ENCODE results near the gene GFPT2.

The GFPT2 gene

DNA sequence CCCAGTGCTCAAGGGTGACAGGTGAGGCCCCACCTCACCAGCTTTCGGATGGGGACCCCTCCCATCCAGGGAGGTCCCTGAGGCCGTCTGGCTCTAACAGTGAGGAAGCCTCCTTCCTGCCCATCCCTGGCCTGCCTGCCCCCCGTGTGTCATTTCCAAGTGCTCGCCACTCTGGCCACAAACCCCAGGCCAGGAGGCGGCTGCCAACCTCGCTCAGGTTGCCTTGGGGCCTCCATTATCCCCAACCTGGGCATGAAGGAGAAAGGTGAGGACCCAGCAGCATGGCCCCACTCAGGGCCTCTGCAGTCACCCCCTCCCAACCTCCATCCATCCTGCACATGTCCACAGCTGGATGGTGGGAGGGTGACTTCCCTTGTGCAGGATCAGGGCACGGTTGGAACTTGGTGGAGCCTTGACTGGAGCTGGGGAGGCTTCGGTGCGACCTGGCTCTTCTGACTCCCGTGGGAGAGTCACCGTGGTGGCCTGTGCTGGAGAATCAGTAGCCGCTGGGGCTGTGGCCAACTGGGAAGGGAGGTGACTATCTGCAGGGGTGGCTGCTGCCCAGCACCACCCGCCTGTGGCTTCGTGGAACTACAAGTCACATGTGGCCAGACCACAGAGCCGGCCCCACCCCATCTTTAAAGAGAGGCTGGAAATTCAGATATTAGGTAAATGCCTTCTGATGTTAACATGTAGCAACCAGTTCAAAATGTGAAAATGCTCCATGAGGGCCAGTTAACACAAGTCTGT lies 37.5 kb upstream of the GFPT2 start:
- no peak overlapping the region for H3K27ac ChIP-seq (ENCODE audit: insufficient read depth, low read length, poor library complexity, severe bottlenecking)
- DNase-seq: no peak
- H3K9me3 ChIP-seq (ENCODE audit: control insufficient read depth, low read length): no peaks in the 10 kb centered on the region
- H3K4me1 ChIP-seq (ENCODE audit: control insufficient read depth, insufficient read depth, low read length, poor library complexity, severe bottlenecking): no peaks in the 10 kb centered on the region
- H3K27me3 ChIP-seq (replicated peaks; ENCODE audit: control insufficient read depth, insufficient read depth, low read length, poor library complexity, severe bottlenecking): no peaks in the 10 kb centered on the region
- H3K4me3 ChIP-seq (ENCODE audit: insufficient read depth, low read depth, low read length, poor library complexity, severe bottlenecking): no peak overlapping the region
- no peaks in the 10 kb centered on the region for H3K36me3 ChIP-seq (ENCODE audit: control insufficient read depth, insufficient read depth, low read length)

DNA sequence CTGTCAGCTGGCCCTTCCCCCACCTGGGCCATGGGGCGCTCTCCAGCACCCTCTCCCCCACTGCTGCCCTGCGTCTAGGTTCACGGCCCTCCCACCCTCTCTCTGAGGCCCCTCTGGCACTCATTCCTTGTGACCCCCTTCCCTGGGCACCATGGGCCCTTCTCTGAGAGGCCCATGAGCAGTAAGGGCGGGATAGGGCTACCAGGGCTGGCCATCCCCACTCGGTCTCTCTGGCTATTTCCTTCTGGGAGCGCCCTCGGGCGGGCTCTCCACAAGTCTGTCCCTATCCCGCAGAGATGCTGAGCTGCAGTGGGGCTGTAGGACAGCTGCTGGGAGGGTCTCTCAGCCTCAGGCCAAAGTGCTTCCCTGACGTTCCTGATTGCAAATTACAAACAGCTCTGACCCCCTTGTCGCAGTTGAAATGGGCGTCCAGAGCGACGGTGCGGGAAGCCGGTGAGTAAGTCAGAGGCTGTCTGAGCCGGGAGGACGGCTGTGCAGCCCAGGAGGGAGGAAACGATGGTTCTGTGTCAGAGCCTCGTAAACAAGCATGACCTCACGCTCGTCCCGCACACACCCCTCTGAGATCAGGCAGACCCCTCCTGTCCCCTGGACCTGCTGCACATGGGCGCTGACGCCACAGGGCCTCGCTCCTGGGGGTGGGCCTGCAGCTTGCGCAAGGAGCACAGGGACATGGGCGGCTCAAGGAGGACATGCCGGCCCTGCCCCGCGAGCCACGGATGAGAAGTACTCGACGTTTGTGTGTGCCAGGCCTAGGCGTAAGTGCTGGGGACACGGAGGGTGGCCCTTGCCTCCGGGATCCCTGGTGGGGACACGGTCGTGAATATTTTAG lies 36.3 kb upstream of the GFPT2 start:
- Histone ChIP-seq H3K4me3 (ENCODE audit: insufficient read depth, low read depth, low read length, poor library complexity, severe bottlenecking) (no peak overlapping the region), H3K27me3 (replicated peaks; ENCODE audit: control insufficient read depth, insufficient read depth, low read length, poor library complexity, severe bottlenecking) (no peaks in the 10 kb centered on the region), H3K27ac (ENCODE audit: insufficient read depth, low read length, poor library complexity, severe bottlenecking) (no peak overlapping the region), H3K36me3 (ENCODE audit: control insufficient read depth, insufficient read depth, low read length) (no peaks in the 10 kb centered on the region), H3K9me3 (ENCODE audit: control insufficient read depth, low read length) (no peaks in the 10 kb centered on the region), H3K4me1 (ENCODE audit: control insufficient read depth, insufficient read depth, low read length, poor library complexity, severe bottlenecking) (no peaks in the 10 kb centered on the region)
- no peak for DNase-seq

DNA sequence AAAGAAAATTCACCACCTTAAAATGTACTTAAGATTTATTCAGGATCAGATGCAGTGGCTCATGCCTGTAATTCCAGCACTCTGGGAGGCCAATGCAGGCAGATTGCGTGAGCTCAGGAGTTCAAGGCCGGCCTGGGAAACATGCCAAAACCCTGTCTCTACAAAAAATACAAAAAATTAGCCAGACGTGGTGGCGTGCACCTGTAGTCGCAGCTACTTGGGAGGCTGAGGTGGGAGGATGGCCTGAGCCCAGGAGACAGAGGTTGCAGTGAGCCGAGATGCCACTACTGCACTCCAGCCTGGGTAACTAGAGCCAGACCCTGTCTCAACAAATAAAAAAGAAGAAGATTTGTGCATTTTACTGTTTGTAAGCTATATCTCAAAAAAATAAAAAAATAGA lies 34.7 kb upstream of the GFPT2 start:
- Histone ChIP-seq H3K4me3 (ENCODE audit: insufficient read depth, low read depth, low read length, poor library complexity, severe bottlenecking) (no peak overlapping the region), H3K4me1 (ENCODE audit: control insufficient read depth, insufficient read depth, low read length, poor library complexity, severe bottlenecking) (no peaks in the 10 kb centered on the region), H3K27me3 (replicated peaks; ENCODE audit: control insufficient read depth, insufficient read depth, low read length, poor library complexity, severe bottlenecking) (no peaks in the 10 kb centered on the region), H3K36me3 (ENCODE audit: control insufficient read depth, insufficient read depth, low read length) (no peaks in the 10 kb centered on the region), H3K27ac (ENCODE audit: insufficient read depth, low read length, poor library complexity, severe bottlenecking) (no peak overlapping the region), H3K9me3 (ENCODE audit: control insufficient read depth, low read length) (no peaks in the 10 kb centered on the region)
- no peak for DNase-seq

DNA sequence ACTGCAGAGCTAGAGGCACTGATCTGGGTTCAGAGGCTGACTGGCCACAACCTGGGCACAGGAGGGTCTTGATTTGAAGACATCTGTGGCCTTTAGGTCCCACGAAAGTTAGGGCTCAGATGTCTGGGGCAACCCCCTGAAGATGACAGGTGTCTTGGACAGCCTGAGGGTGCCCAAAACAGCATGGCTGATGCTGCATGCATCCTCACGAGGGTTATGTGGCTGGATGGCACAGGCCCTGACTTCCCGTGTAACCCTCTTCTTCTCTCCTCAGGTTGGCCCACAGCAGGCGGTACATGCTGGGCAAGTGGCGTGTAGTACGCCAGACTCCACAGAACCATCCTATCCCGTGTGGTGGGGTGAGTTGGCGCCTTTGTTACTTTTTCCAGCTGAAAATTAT lies 29.8 kb upstream of the GFPT2 start:
- H3K27me3 ChIP-seq (replicated peaks; ENCODE audit: control insufficient read depth, insufficient read depth, low read length, poor library complexity, severe bottlenecking): no peaks in the 10 kb centered on the region
- H3K9me3 ChIP-seq (ENCODE audit: control insufficient read depth, low read length): no peaks in the 10 kb centered on the region
- H3K36me3 ChIP-seq (ENCODE audit: control insufficient read depth, insufficient read depth, low read length): no peaks in the 10 kb centered on the region
- no peak overlapping the region for H3K27ac ChIP-seq (ENCODE audit: insufficient read depth, low read length, poor library complexity, severe bottlenecking)
- no peaks in the 10 kb centered on the region for H3K4me1 ChIP-seq (ENCODE audit: control insufficient read depth, insufficient read depth, low read length, poor library complexity, severe bottlenecking)
- DNase-seq: no peak
- H3K4me3 ChIP-seq (ENCODE audit: insufficient read depth, low read depth, low read length, poor library complexity, severe bottlenecking): no peak overlapping the region

DNA sequence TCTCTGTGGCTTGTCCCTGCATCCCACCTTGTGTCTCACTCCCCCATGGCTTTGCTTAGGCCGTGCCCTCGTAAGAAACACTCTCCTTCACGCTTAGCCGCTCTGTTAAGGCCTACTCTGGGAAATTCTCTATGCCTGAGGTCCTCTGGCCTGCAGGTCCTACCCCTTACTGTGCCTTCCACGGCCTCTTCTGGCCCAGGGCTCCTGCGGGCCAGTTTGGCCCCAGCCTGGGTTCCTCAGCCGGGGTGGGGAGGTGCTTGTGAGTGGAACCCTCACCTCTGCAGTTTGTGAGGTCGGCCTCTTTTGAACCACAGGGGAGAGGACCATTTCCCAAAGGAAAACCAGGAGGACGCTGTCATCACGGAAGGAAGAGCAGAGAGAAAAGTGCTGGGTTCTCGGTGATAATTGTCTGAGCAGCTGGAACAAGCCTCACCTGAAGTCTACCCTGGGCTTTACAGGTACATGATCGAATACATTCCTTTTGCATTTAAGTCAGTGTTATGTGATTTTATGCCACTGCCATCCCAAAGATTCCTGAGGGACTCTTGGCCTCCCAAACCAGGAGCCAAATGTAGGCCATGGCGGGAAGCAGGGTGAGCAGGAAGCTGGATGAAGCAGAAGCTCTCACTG lies 28.8 kb upstream of the GFPT2 start:
- no peak for DNase-seq
- no peaks in the 10 kb centered on the region for H3K9me3 ChIP-seq (ENCODE audit: control insufficient read depth, low read length)
- H3K36me3 ChIP-seq (ENCODE audit: control insufficient read depth, insufficient read depth, low read length): no peaks in the 10 kb centered on the region
- no peak overlapping the region for H3K27ac ChIP-seq (ENCODE audit: insufficient read depth, low read length, poor library complexity, severe bottlenecking)
- no peak overlapping the region for H3K4me3 ChIP-seq (ENCODE audit: insufficient read depth, low read depth, low read length, poor library complexity, severe bottlenecking)
- no peaks in the 10 kb centered on the region for H3K27me3 ChIP-seq (replicated peaks; ENCODE audit: control insufficient read depth, insufficient read depth, low read length, poor library complexity, severe bottlenecking)
- H3K4me1 ChIP-seq (ENCODE audit: control insufficient read depth, insufficient read depth, low read length, poor library complexity, severe bottlenecking): no peaks in the 10 kb centered on the region

DNA sequence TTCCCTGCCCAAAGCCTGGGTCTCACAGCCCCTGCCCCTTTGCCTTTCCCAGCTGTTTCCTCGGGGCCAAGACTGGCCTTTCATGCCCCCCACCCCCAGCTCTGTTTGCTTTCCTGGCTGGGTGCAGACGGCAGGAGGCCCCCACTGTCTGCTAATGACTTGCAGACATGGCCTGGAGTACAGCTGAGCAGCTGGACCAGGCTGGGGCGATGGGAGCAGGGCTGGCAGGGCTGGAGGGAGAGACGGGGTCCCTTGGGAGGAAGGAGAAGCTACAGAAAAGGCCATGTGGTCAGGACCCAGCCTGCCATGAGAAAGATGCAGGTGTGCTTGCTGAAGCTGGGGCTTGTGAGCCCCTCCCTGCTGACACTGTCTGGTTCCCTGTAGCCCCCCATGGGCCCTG lies 28.3 kb upstream of the GFPT2 start:
- no peaks in the 10 kb centered on the region for H3K27me3 ChIP-seq (replicated peaks; ENCODE audit: control insufficient read depth, insufficient read depth, low read length, poor library complexity, severe bottlenecking)
- no peaks in the 10 kb centered on the region for H3K4me1 ChIP-seq (ENCODE audit: control insufficient read depth, insufficient read depth, low read length, poor library complexity, severe bottlenecking)
- H3K9me3 ChIP-seq (ENCODE audit: control insufficient read depth, low read length): no peaks in the 10 kb centered on the region
- no peak for DNase-seq
- no peak overlapping the region for H3K4me3 ChIP-seq (ENCODE audit: insufficient read depth, low read depth, low read length, poor library complexity, severe bottlenecking)
- H3K36me3 ChIP-seq (ENCODE audit: control insufficient read depth, insufficient read depth, low read length): no peaks in the 10 kb centered on the region
- no peak overlapping the region for H3K27ac ChIP-seq (ENCODE audit: insufficient read depth, low read length, poor library complexity, severe bottlenecking)

DNA sequence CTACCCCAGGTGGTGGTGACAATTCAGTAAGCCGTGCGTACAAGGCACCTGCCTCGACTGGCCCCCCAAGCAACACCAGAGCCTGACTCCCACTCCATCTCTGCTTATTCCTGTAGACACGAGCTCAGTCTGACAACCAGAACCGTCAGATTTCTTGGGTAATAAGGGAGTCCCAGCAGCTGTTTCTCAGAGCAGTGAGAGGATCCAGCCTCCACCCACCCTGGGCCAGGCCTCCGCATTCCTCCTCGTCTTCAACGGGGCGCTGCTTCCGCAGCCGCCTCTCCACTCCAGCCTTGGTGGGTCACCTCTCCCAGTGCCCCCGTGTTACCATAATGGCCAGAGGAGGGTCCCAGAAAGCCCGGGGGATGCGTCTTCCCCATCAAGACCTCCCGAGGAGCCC lies 27.7 kb upstream of the GFPT2 start:
- no peak overlapping the region for H3K27ac ChIP-seq (ENCODE audit: insufficient read depth, low read length, poor library complexity, severe bottlenecking)
- H3K27me3 ChIP-seq (replicated peaks; ENCODE audit: control insufficient read depth, insufficient read depth, low read length, poor library complexity, severe bottlenecking): no peaks in the 10 kb centered on the region
- no peak overlapping the region for H3K4me3 ChIP-seq (ENCODE audit: insufficient read depth, low read depth, low read length, poor library complexity, severe bottlenecking)
- no peaks in the 10 kb centered on the region for H3K4me1 ChIP-seq (ENCODE audit: control insufficient read depth, insufficient read depth, low read length, poor library complexity, severe bottlenecking)
- no peak for DNase-seq
- no peaks in the 10 kb centered on the region for H3K9me3 ChIP-seq (ENCODE audit: control insufficient read depth, low read length)
- no peaks in the 10 kb centered on the region for H3K36me3 ChIP-seq (ENCODE audit: control insufficient read depth, insufficient read depth, low read length)

DNA sequence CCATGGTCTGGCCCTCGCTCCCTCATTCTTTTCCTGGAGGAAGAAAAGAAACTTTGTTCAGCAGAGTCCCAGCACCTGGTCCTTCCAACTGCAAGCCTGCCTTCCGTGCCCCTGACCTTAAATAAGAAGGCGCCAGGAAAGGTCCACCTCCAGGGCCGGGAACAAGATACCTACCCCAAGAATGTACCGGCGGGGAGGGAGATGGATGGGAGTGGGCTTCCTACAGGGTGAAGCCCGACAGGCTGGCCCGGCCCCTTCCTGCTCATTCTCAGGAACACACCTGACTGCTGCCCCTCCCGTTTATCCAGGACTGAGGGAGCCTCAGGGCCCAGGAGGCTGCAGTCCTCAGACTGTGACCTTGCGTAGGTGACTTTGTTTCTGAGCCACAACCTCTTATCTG lies 27.3 kb upstream of the GFPT2 start:
- Histone ChIP-seq H3K4me1 (ENCODE audit: control insufficient read depth, insufficient read depth, low read length, poor library complexity, severe bottlenecking) (no peaks in the 10 kb centered on the region), H3K4me3 (ENCODE audit: insufficient read depth, low read depth, low read length, poor library complexity, severe bottlenecking) (no peak overlapping the region), H3K27me3 (replicated peaks; ENCODE audit: control insufficient read depth, insufficient read depth, low read length, poor library complexity, severe bottlenecking) (no peaks in the 10 kb centered on the region), H3K27ac (ENCODE audit: insufficient read depth, low read length, poor library complexity, severe bottlenecking) (no peak overlapping the region), H3K9me3 (ENCODE audit: control insufficient read depth, low read length) (no peaks in the 10 kb centered on the region), H3K36me3 (ENCODE audit: control insufficient read depth, insufficient read depth, low read length) (no peaks in the 10 kb centered on the region)
- no peak for DNase-seq

DNA sequence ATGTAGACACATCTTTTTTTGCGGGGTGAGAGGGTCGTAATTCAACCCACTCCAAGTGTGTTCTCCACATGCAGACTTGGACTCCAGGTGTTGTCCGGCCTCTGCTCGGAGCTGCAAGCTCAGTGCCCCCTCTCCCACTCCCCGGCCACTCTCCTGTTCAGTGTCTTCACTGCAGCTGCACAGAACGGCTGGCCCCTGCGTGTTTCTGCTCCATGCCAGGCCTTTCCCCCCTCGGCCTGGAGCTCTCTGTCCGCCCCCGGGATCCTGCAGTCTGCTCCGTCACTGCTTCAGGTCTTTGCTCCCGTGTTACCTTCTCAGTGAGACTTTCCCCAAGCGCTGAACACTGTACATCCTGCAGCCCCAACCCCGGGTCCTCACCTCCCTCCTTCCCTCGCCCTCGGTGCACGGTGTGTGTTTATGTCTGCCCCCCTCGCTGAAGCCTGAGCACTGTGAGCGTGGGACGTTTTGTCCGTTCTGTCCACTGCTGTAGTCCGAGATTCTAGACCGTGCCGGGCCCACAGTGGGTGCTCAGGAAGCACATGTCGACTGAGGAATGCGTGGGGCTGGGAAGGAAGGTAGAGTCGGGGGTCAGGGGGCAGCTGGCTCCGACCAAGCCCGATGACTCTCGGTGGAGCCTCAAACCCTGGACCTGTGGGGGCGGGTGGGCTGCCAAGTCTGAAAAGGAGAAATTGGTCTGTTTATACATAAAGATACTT lies 26.4 kb upstream of the GFPT2 start:
- H3K4me3 ChIP-seq (ENCODE audit: insufficient read depth, low read depth, low read length, poor library complexity, severe bottlenecking): no peak overlapping the region
- no peak overlapping the region for H3K27ac ChIP-seq (ENCODE audit: insufficient read depth, low read length, poor library complexity, severe bottlenecking)
- H3K4me1 ChIP-seq (ENCODE audit: control insufficient read depth, insufficient read depth, low read length, poor library complexity, severe bottlenecking): no peaks in the 10 kb centered on the region
- DNase-seq: no peak
- no peaks in the 10 kb centered on the region for H3K27me3 ChIP-seq (replicated peaks; ENCODE audit: control insufficient read depth, insufficient read depth, low read length, poor library complexity, severe bottlenecking)
- no peaks in the 10 kb centered on the region for H3K9me3 ChIP-seq (ENCODE audit: control insufficient read depth, low read length)
- H3K36me3 ChIP-seq (ENCODE audit: control insufficient read depth, insufficient read depth, low read length): no peaks in the 10 kb centered on the region
